Heart left ventricle (tissue), 13 donors: ENCODE data around the gene CYP1B1.

Source experiments
- POLR2A ChIP-seq, 2 donors: fragments of 450-650 bp; IDR thresholded peaks; one replicate each; pipeline ENCODE4 v1.6.1; 2017; ENCODE audit warnings: antibody characterized with exemption in 2 of 2, mild to moderate bottlenecking in 2 of 2, moderate library complexity in 2 of 2
- TF ChIP-seq, protein P1 (sequence below), 12 donors: fragments of 200-600 bp; sonication (generic) in 4 of 12; IDR thresholded peaks; one replicate each; pipeline versions ENCODE4 v1.5.0 to v1.8.0; 2018 to 2022; ENCODE audit warnings: antibody characterized with exemption in 12 of 12, mild to moderate bottlenecking in 5 of 12
- donor health status: ischemic (EF 13 %, LVEDD 7.1; RV severe dilation, severe dysfunction).
- donor health status: DM: no; HTN: yes; CAD: no.
- donor health status: DM: no; HTN: no; CAD: no.
- donor health status: ischemic (EF 25% LVEDD 6.9; RV normal size, moderate dysfunction).
- donor health status: ischemic (EF 25% LVEDD 5.7; RV mildly dilated, moderate dysfunction).
- donor health status: ischemic (EF 35%, LVEDD 5.7; RV mildly dilated, moderate dysfunction).
- donor health status: nonischemic (EF 11% LVEDD 7.7; RV severe dilation, severe dysfunction).
- donor health status: DM: yes; HTN: yes; CAD: no.
- donor health status: PGD.
- donor health status: ischemic (EF 29% LVEDD 5.4; RV normal size, mild dysfunction).
- donor health status: nonischemic (EF 23%, LVEDD 6.1; RV moderate dilation, normal function).

DNA sequence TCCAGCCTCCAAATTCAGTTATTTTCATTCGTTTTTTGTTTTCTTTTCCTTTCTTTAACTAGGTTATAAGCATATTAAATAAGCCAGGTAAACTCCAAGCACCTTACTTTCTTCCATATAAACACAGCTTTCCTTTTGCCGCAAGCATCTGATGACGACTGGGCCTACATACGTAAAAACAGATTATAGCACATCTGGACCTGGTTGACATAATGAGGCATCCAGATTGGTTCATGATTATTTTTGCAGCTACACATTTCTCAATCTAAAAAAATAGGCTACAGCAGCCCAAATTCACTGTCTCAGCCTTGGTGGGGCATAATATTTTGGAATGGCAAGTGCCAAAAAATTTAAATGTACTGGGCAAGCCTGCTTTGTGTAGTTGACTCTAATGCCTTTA, 7.7 kb downstream of the CYP1B1 start:
- TF ChIP-seq, protein P1, sequence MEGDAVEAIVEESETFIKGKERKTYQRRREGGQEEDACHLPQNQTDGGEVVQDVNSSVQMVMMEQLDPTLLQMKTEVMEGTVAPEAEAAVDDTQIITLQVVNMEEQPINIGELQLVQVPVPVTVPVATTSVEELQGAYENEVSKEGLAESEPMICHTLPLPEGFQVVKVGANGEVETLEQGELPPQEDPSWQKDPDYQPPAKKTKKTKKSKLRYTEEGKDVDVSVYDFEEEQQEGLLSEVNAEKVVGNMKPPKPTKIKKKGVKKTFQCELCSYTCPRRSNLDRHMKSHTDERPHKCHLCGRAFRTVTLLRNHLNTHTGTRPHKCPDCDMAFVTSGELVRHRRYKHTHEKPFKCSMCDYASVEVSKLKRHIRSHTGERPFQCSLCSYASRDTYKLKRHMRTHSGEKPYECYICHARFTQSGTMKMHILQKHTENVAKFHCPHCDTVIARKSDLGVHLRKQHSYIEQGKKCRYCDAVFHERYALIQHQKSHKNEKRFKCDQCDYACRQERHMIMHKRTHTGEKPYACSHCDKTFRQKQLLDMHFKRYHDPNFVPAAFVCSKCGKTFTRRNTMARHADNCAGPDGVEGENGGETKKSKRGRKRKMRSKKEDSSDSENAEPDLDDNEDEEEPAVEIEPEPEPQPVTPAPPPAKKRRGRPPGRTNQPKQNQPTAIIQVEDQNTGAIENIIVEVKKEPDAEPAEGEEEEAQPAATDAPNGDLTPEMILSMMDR (IDR thresholded peaks at IDR 0.05) = no peak
- no peak for TF ChIP-seq POLR2A (IDR thresholded peaks at IDR 0.05)
